K562 (cell line): ENCODE results near the gene PRKG1.

Source experiments
- ATF7 ChIP-seq: fragments of 450-650 bp; IDR thresholded peaks from 2 replicates; pipeline ENCODE4 v1.7.1; 2014; ENCODE audit warnings: mild to moderate bottlenecking, moderate library complexity
- CBX3 ChIP-seq, 2 experiments: IDR thresholded peaks; 1 replicate in 1 of 2; 2 replicates in 1 of 2; pipeline ENCODE4 v1.6.1; 2012; ENCODE audit warnings: inconsistent platforms in 2 of 2, low read length in 2 of 2, borderline replicate concordance in 1 of 2, control low read depth in 1 of 2
- EHMT2 ChIP-seq: fragments of 450-650 bp; IDR thresholded peaks from 2 replicates; pipeline ENCODE4 v1.6.1; 2018; ENCODE audit warnings: antibody characterized with exemption
- POLR2A ChIP-seq: fragments of 450-650 bp; conservative IDR thresholded peaks from 2 replicates; pipeline ENCODE4 v1.6.1; 2016
- PTTG1 ChIP-seq: fragments of 450-650 bp; IDR thresholded peaks from 2 replicates; pipeline ENCODE4 v1.6.1; 2016; ENCODE audit warnings: low read depth, mild to moderate bottlenecking, missing genetic modification characterization, missing compliant biosample characterization
- ZEB2 ChIP-seq: fragments of 450-650 bp; IDR thresholded peaks from 2 replicates; pipeline ENCODE4 v1.6.1; 2016
- ZZZ3 ChIP-seq: fragments of 450-650 bp; IDR thresholded peaks from 2 replicates; pipeline ENCODE4 v1.6.1; 2016; ENCODE audit warnings: antibody characterized with exemption, mild to moderate bottlenecking, moderate library complexity
- TF ChIP-seq, protein P1 (sequence below): fragments of 200-800 bp; sonication (Bioruptor generic); IDR thresholded peaks from 2 replicates; pipeline ENCODE4 v1.6.1; 2017; ENCODE audit warnings: missing genetic modification characterization, missing compliant biosample characterization
- TF ChIP-seq, protein P2 (sequence below), 3 experiments: IDR thresholded peaks in 2 of 3; conservative IDR thresholded peaks in 1 of 3; 2 replicates each; pipeline ENCODE4 v1.5.1; 2011 to 2012; ENCODE audit warnings: low read length in 3 of 3, mild to moderate bottlenecking in 3 of 3, control low read depth in 2 of 3, improper control_type of control experiment in 1 of 3, inconsistent platforms in 1 of 3, low read depth in 1 of 3, mixed read lengths in 1 of 3, moderate library complexity in 1 of 3; ENCODE audit not compliant: insufficient read depth in 2 of 3
- TF ChIP-seq, protein P3 (sequence below), 2 experiments: fragments of 450-650 bp in 1 of 2; sonication (generic) in 1 of 2; formaldehyde crosslinking in 1 of 2; IDR thresholded peaks in 1 of 2; conservative IDR thresholded peaks in 1 of 2; 2 replicates each; pipeline versions ENCODE4 v1.6.1 to v1.8.1; 2016 to 2023; ENCODE audit warnings: mild to moderate bottlenecking in 2 of 2, moderate library complexity in 2 of 2, inconsistent platforms in 1 of 2, missing genetic modification reagents in 1 of 2

DNA sequence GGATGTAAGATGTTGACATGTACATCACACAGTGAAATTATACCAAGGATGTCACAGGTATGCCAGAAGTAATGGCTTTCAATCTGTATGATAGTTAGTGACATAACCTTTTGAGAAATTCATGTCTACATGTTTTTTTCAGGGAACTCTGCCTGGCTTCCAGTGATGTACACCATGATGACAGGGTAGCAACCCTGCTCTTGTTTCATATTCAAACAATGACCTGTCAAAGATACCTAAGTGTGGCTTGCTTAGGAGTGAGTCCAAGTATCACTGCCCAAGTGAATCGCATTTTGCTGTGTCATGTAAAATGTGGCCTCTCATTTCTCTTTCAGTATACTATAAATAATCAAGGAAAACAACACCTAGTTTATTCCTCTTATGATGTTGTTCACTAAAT is 1033.9 kb downstream of the PRKG1 start:
- TF ChIP-seq PTTG1 (tag), result no peak
- TF ChIP-seq, protein P1, sequence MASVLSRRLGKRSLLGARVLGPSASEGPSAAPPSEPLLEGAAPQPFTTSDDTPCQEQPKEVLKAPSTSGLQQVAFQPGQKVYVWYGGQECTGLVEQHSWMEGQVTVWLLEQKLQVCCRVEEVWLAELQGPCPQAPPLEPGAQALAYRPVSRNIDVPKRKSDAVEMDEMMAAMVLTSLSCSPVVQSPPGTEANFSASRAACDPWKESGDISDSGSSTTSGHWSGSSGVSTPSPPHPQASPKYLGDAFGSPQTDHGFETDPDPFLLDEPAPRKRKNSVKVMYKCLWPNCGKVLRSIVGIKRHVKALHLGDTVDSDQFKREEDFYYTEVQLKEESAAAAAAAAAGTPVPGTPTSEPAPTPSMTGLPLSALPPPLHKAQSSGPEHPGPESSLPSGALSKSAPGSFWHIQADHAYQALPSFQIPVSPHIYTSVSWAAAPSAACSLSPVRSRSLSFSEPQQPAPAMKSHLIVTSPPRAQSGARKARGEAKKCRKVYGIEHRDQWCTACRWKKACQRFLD (CRISPR knock-in tag), result no peak
- no peak for TF ChIP-seq ZEB2
- TF ChIP-seq EHMT2, result no peak
- TF ChIP-seq, protein P2, sequence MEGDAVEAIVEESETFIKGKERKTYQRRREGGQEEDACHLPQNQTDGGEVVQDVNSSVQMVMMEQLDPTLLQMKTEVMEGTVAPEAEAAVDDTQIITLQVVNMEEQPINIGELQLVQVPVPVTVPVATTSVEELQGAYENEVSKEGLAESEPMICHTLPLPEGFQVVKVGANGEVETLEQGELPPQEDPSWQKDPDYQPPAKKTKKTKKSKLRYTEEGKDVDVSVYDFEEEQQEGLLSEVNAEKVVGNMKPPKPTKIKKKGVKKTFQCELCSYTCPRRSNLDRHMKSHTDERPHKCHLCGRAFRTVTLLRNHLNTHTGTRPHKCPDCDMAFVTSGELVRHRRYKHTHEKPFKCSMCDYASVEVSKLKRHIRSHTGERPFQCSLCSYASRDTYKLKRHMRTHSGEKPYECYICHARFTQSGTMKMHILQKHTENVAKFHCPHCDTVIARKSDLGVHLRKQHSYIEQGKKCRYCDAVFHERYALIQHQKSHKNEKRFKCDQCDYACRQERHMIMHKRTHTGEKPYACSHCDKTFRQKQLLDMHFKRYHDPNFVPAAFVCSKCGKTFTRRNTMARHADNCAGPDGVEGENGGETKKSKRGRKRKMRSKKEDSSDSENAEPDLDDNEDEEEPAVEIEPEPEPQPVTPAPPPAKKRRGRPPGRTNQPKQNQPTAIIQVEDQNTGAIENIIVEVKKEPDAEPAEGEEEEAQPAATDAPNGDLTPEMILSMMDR (IDR thresholded peaks at IDR 0.05 in 2 of 3, conservative IDR thresholded peaks at IDR 0.05 in 1 of 3; ENCODE audit: insufficient read depth in 2 of 3, low read depth in 1 of 3, low read length in 3 of 3), result no peak
- TF ChIP-seq, protein P3, sequence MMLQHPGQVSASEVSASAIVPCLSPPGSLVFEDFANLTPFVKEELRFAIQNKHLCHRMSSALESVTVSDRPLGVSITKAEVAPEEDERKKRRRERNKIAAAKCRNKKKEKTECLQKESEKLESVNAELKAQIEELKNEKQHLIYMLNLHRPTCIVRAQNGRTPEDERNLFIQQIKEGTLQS (IDR thresholded peaks at IDR 0.05), result no peak
- TF ChIP-seq, protein P3 (CRISPR knock-in tag; conservative IDR thresholded peaks at IDR 0.05), result no peak
- TF ChIP-seq ZZZ3, result no peak
- TF ChIP-seq ATF7, result no peak
- TF ChIP-seq CBX3 (IDR thresholded peaks at IDR 0.05; ENCODE audit: borderline replicate concordance in 1 of 2, low read length in 2 of 2), result no peak
- TF ChIP-seq POLR2A, result no peak
